GM12801 (cell line): ENCODE data around the gene CIDEA.

Experiments used
- TF ChIP-seq, protein P1 (sequence below): IDR thresholded peaks from one replicate; pipeline ENCODE4 v1.5.1; 2011; ENCODE audit warnings: control low read depth; ENCODE audit not compliant: insufficient read length; ENCODE audit errors: extremely low read depth

CIDEA gene

GRCh38 chr18:12302391-12303147 lies 48.4 kb downstream of the CIDEA start:
- TF ChIP-seq, protein P1, sequence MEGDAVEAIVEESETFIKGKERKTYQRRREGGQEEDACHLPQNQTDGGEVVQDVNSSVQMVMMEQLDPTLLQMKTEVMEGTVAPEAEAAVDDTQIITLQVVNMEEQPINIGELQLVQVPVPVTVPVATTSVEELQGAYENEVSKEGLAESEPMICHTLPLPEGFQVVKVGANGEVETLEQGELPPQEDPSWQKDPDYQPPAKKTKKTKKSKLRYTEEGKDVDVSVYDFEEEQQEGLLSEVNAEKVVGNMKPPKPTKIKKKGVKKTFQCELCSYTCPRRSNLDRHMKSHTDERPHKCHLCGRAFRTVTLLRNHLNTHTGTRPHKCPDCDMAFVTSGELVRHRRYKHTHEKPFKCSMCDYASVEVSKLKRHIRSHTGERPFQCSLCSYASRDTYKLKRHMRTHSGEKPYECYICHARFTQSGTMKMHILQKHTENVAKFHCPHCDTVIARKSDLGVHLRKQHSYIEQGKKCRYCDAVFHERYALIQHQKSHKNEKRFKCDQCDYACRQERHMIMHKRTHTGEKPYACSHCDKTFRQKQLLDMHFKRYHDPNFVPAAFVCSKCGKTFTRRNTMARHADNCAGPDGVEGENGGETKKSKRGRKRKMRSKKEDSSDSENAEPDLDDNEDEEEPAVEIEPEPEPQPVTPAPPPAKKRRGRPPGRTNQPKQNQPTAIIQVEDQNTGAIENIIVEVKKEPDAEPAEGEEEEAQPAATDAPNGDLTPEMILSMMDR = no peak

DNA sequence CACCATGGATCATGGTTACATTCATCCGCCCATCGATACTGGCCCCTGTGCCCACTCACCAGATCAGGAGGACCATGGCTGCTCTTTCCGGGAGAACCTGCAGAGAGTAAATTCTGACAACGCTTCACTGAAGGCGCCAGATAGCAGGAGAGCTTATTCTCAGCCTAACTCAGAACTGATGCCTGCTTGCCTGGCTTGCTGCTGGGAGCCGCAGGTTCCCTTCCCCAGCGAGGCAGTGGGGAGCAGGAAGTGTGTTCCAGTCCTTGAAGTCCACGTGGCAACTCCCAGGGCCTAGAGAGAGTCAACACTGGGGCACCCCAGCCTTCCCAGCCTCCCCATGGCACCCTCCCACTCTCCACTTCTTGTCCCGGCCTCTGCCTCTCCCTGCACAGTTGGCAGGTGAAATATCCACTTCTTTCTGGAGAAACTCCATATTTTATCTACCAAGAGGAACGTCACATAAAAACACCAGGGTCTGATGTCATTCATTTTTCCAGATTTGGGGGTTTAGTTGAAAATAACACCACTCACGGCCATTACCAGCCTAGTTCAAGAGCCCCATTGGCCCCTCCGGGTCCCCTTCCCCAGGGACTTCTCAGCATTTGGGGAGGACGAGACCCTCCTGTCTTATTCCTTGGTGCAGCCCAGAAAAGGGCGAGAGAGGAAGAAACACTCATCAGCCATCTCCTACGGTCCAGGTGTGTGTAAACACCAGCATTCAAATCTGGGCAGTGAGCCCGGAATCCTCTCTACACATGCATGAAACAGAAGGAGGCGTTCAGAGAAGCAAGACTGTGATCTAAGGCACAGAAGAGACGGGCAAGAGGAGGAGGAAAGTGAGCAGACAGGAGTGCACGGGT lies 50.4 kb downstream of the CIDEA start:
- TF ChIP-seq, protein P1 = no peak

GRCh38 chr18:12305211-12305610 lies 51.0 kb downstream of the CIDEA start:
- TF ChIP-seq, protein P1 = no peak

GRCh38 chr18:12305930-12306629 lies 51.9 kb downstream of the CIDEA start:
- TF ChIP-seq, protein P1 = no peak

GRCh38 chr18:12306752-12307700 lies 52.9 kb downstream of the CIDEA start:
- TF ChIP-seq, protein P1 = no peak

DNA sequence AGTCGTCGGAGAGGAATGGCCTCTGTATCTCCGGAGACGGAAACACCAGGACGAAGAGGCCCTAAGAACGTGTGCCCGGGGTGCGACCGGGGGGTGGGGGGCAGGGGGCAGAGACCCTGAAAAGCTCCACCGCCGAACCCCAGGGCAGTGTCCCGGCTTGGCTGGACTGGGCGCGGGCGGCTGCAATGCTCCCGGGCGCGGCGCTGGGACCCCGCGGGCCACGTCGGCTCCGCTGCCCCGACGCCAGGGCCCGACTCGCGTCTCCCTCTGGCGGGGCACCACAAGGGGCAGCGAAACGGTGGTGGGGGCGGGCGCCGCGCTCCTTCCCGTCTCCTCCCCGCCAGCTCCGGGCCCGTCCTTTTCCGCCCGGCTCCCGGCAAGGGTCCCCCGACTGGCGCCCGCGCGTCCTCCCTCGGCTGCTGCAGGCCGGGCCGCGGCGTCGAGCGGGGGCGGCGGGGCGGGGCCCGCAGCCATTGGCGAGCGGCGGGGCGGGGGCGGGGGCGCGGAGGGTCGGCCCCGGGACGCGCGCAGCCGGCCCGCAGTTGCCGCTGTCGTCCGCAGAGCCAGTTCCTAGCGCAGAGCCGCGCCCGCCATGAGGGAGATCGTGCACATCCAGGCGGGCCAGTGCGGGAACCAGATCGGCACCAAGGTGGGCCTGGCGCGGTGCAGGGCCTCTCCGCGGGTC lies 53.7 kb downstream of the CIDEA start, which contains the start of gene TUBB6:
Gene TUBB6 (plus strand): TSS at position 541 of the 685 bp plus-strand sequence. CDS start 52 bp downstream, at position 593.
- TF ChIP-seq, protein P1 = no peak
